SK-N-MC (cell line): ENCODE measurements around the gene JPH4.
A peak's percentile ranks its signal among the peaks of the same experiment; 100 is the strongest.

ENCODE experiments used
- DNase-seq: peaks from one replicate; pipeline ENCODE4 v3.0.0-alpha.2; 2011; ENCODE audit warnings: low read depth, low spot score
- H3K27ac ChIP-seq: fragments of 200-600 bp; sonication (generic); 2 replicates; pipeline ENCODE4 v1.5.1; 2016; ENCODE audit warnings: mixed run types
- H3K36me3 ChIP-seq: fragments of 200-600 bp; sonication (generic); 2 replicates; pipeline ENCODE4 v1.6.1; 2017; ENCODE audit warnings: antibody characterized with exemption, low read length, mixed read lengths; ENCODE audit not compliant: insufficient read depth
- H3K4me3 ChIP-seq: fragments of 200-600 bp; sonication (generic); 2 replicates; pipeline ENCODE4 v1.5.1; 2016
- H3K9ac ChIP-seq: fragments of 200-600 bp; sonication (generic); 2 replicates; pipeline ENCODE4 v1.8.0; 2017; ENCODE audit warnings: mixed run types, mixed read lengths; ENCODE audit not compliant: insufficient read length
- H3K9me3 ChIP-seq: fragments of 200-600 bp; sonication (generic); 2 replicates; pipeline ENCODE4 v1.6.1; 2017; ENCODE audit warnings: low read depth, mild to moderate bottlenecking, antibody characterized with exemption, low read length, moderate library complexity, mixed read lengths
- EZH2 ChIP-seq: fragments of 200-600 bp; sonication (generic); IDR thresholded peaks from one replicate; pipeline ENCODE4 v1.6.1; 2017; ENCODE audit warnings: antibody characterized with exemption
- FOXP2 ChIP-seq: optimal IDR thresholded peaks from 2 replicates; pipeline ENCODE3; 2011; ENCODE audit warnings: mild to moderate bottlenecking, moderate library complexity; ENCODE audit not compliant: insufficient read depth; ENCODE audit errors: extremely low read length, control extremely low read depth
- POLR2AphosphoS5 ChIP-seq: IDR thresholded peaks from 2 replicates; pipeline ENCODE4 v1.6.1; 2012; ENCODE audit warnings: mild to moderate bottlenecking, low read depth, low read length, borderline replicate concordance

Gene JPH4

DNA sequence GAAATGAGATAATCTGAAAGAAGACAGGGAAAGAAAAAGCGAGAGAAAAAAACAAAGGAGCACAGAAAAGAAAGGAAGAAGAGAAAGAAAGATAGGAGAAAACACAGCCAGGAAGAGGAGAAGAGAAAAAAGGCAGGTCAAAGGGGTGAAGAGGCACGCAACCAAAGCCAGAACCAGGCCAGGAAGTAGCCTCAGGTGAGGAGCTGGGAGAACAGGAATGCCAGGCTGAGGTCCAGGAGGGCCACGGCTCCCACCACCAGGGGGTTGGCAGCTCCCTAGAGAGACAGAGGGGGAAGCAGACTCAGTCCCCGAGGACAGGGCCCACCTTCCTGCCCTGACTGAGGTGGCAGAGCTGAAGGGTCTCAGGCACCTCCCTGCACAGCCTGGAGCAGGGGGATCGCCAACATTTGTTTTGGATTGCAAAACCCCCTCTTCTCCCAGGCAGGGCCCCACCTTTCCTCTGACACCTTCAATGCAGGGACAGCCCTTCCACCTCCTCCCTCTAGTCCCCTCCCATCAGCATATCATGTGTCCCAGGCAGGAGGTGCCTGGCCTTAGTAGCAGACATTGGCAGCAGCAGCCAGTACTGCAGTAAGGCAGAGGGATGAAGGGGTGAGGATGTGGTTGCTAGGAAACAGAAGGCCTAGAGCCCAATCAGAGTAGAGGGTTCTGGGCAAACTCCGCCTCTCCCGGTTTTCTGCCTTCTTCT, 9.0 kb downstream of the JPH4 start:
- no peak overlapping the region for H3K4me3 ChIP-seq
- TF ChIP-seq EZH2 = no peak
- no peak for TF ChIP-seq POLR2AphosphoS5
- no peak for TF ChIP-seq FOXP2
- no peaks in the 10 kb centered on the region for H3K9me3 ChIP-seq
- no peak overlapping the region for H3K9ac ChIP-seq
- DNase-seq = no peak
- H3K27ac ChIP-seq = no peak overlapping the region
- no peaks in the 10 kb centered on the region for H3K36me3 ChIP-seq

GRCh38 chr14:23568600-23569331, 9.8 kb downstream of the JPH4 start:
- TF ChIP-seq EZH2 = no peak
- no peak for TF ChIP-seq FOXP2
- no peak for TF ChIP-seq POLR2AphosphoS5
- Histone ChIP-seq H3K9ac (no peak overlapping the region), H3K4me3 (no peak overlapping the region), H3K9me3 (no peaks in the 10 kb centered on the region), H3K27ac (no peak overlapping the region), H3K36me3 (no peaks in the 10 kb centered on the region)
- DNase-seq = no peak

GRCh38 chr14:23568021-23568599, 10.5 kb downstream of the JPH4 start:
- peak overlapping the region; percentile 97 for H3K4me3 ChIP-seq
- no peak overlapping the region for H3K27ac ChIP-seq

GRCh38 chr14:23567186-23568020, 11.2 kb downstream of the JPH4 start, which contains the start of gene AP1G2:
Gene AP1G2, minus strand, starts transcription at chr14:23567791. Its CDS starts 477 bp downstream, at chr14:23567314.
- peak within 1 kb of the TSS; percentile 97 for H3K4me3 ChIP-seq
- peak within 1 kb of the TSS; percentile 76 for H3K9ac ChIP-seq
- no peak within 1 kb of the TSS for H3K27ac ChIP-seq
- TF ChIP-seq FOXP2 (no peak), POLR2AphosphoS5 (peak; percentile 77)
- no peak for DNase-seq
- no peaks in the 10 kb centered on the region; the same call in 1 of the 2 replicates for H3K36me3 ChIP-seq
- no peaks in the 10 kb centered on the region for H3K9me3 ChIP-seq

More at GRCh38 chr14:23568021-23568599, 10.5 kb downstream of the JPH4 start:
- H3K36me3 ChIP-seq = no peaks in the 10 kb centered on the region
- no peak overlapping the region for H3K9ac ChIP-seq
- no peak for TF ChIP-seq EZH2
- no peak for TF ChIP-seq FOXP2
- no peak for TF ChIP-seq POLR2AphosphoS5
- DNase-seq = no peak
- no peaks in the 10 kb centered on the region for H3K9me3 ChIP-seq

GRCh38 chr14:23566778-23567185, 11.8 kb downstream of the JPH4 start:
- Histone ChIP-seq H3K9me3 (no peaks in the 10 kb centered on the region), H3K9ac (peak overlapping the region; percentile 76), H3K36me3 (peaks cover 3% of the 10 kb centered on the region; the same call in 1 of the 2 replicates), H3K27ac (no peak overlapping the region), H3K4me3 (peak overlapping the region; percentile 97)
- TF ChIP-seq POLR2AphosphoS5 (no peak), FOXP2 (no peak), EZH2 (no peak)
- no peak for DNase-seq

GRCh38 chr14:23566112-23566777, 12.3 kb downstream of the JPH4 start:
- TF ChIP-seq FOXP2 (no peak), POLR2AphosphoS5 (no peak), EZH2 (no peak)
- Histone ChIP-seq H3K27ac (no peak overlapping the region), H3K9me3 (no peaks in the 10 kb centered on the region), H3K4me3 (peak overlapping the region; percentile 97), H3K36me3 (peaks cover 3% of the 10 kb centered on the region; the same call in 1 of the 2 replicates), H3K9ac (no peak overlapping the region)
- DNase-seq = no peak

GRCh38 chr14:23565626-23566025, 13.0 kb downstream of the JPH4 start:
- TF ChIP-seq FOXP2 (no peak), POLR2AphosphoS5 (no peak), EZH2 (no peak)
- H3K4me3 ChIP-seq = no peak overlapping the region
- peaks cover 3% of the 10 kb centered on the region; the same call in 1 of the 2 replicates for H3K36me3 ChIP-seq
- no peak overlapping the region for H3K27ac ChIP-seq
- DNase-seq = no peak
- no peaks in the 10 kb centered on the region for H3K9me3 ChIP-seq
- H3K9ac ChIP-seq = no peak overlapping the region

- H3K27ac ChIP-seq = no peak overlapping the region
- H3K36me3 ChIP-seq = peaks cover 8% of the 10 kb centered on the region
- H3K4me3 ChIP-seq = no peak overlapping the region
- TF ChIP-seq FOXP2 = no peak
- no peak for TF ChIP-seq EZH2
- TF ChIP-seq POLR2AphosphoS5 = no peak
- H3K9me3 ChIP-seq = no peaks in the 10 kb centered on the region
- H3K9ac ChIP-seq = no peak overlapping the region
- DNase-seq = no peak
Observed at GRCh38 chr14:23564876-23565275, 13.7 kb downstream of the JPH4 start.
